ENCODE data around the gene EIF4A2. TPM values are rescaled to one million over a fixed set of nuclear protein-coding genes. Genes with fewer than 3 reads are reported as not detected.

EIF4A2 gene
- total RNA-seq, 1 donor from 2014 or later, result 468 TPM

- no peaks in the 10 kb centered on the region for H3K9me3 ChIP-seq (replicated peaks)
- peaks cover 51% of the 10 kb centered on the region for H3K27me3 ChIP-seq (ENCODE audit: low read depth)
- no peak overlapping the region for H3K27ac ChIP-seq (replicated peaks)
- DNase-seq, result no peak
- TF ChIP-seq, protein P1, sequence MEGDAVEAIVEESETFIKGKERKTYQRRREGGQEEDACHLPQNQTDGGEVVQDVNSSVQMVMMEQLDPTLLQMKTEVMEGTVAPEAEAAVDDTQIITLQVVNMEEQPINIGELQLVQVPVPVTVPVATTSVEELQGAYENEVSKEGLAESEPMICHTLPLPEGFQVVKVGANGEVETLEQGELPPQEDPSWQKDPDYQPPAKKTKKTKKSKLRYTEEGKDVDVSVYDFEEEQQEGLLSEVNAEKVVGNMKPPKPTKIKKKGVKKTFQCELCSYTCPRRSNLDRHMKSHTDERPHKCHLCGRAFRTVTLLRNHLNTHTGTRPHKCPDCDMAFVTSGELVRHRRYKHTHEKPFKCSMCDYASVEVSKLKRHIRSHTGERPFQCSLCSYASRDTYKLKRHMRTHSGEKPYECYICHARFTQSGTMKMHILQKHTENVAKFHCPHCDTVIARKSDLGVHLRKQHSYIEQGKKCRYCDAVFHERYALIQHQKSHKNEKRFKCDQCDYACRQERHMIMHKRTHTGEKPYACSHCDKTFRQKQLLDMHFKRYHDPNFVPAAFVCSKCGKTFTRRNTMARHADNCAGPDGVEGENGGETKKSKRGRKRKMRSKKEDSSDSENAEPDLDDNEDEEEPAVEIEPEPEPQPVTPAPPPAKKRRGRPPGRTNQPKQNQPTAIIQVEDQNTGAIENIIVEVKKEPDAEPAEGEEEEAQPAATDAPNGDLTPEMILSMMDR (IDR thresholded peaks at IDR 0.05; ENCODE audit: borderline replicate concordance), result no peak
- intact Hi-C loops (cut with micrococcal nuclease), result no loop called here
- peaks cover 26% of the 10 kb centered on the region for H3K4me1 ChIP-seq
- H3K4me3 ChIP-seq, result no peak overlapping the region
- no peaks in the 10 kb centered on the region for H3K36me3 ChIP-seq
These were observed 41.2 kb downstream of the EIF4A2 start for GRCh38 chr3:186824430-186825139.

- no peak overlapping the region for H3K4me3 ChIP-seq
- peaks cover 59% of the 10 kb centered on the region for H3K27me3 ChIP-seq (ENCODE audit: low read depth)
- peaks cover 26% of the 10 kb centered on the region for H3K4me1 ChIP-seq
- H3K27ac ChIP-seq (replicated peaks), result no peak overlapping the region
- H3K9me3 ChIP-seq (replicated peaks), result no peaks in the 10 kb centered on the region
- TF ChIP-seq, protein P1 (IDR thresholded peaks at IDR 0.05; ENCODE audit: borderline replicate concordance), result no peak
- DNase-seq, result no peak
- H3K36me3 ChIP-seq, result no peaks in the 10 kb centered on the region
- intact Hi-C loops (cut with micrococcal nuclease), result no loop called here
These were observed 42.0 kb downstream of the EIF4A2 start for GRCh38 chr3:186825294-186825821.

GRCh38 chr3:186825872-186826409 lies 42.6 kb downstream of the EIF4A2 start:
- TF ChIP-seq, protein P1 (IDR thresholded peaks at IDR 0.05; ENCODE audit: borderline replicate concordance), result no peak
- peak overlapping the region; percentile 87 for H3K4me3 ChIP-seq
- H3K9me3 ChIP-seq (replicated peaks), result no peaks in the 10 kb centered on the region
- peaks cover 65% of the 10 kb centered on the region for H3K27me3 ChIP-seq (ENCODE audit: low read depth)
- no peak overlapping the region for H3K27ac ChIP-seq (replicated peaks)
- no peak for DNase-seq
- no peaks in the 10 kb centered on the region for H3K36me3 ChIP-seq
- intact Hi-C loops (cut with micrococcal nuclease), result no loop called here
- peaks cover 26% of the 10 kb centered on the region for H3K4me1 ChIP-seq

DNA sequence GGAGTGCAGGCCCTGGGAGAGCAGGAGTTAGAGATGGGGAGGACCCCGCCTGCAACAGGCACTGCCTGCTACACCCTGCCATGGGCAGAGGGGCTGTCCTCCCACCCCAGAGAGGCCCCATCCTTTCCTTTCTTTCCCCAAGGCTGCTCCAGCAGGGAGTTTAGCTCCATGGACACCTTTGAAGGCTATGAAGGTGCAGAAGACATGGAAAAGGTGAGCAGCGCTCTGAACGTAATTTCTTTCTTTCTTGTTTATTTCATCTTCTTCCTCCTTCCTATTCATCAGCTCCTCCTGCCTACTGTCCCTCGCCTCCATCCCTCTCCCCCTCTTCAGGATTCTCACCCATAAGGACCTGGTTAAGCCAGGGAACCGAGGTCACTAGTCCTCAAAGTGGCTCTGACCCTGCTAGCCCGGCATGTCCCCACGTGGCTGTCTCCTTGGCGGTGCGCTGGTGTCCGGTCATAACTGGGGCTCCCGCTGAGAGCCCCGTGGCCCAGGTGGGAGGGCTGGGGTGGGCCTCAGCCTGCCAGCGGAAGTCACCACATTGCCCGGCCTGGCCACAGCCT lies 43.1 kb downstream of the EIF4A2 start:
- Histone ChIP-seq H3K4me3 (peak overlapping the region; percentile 87), H3K36me3 (no peaks in the 10 kb centered on the region), H3K4me1 (peaks cover 26% of the 10 kb centered on the region), H3K27ac (replicated peaks) (no peak overlapping the region), H3K27me3 (ENCODE audit: low read depth) (peaks cover 70% of the 10 kb centered on the region), H3K9me3 (replicated peaks) (no peaks in the 10 kb centered on the region)
- TF ChIP-seq, protein P1 (IDR thresholded peaks at IDR 0.05; ENCODE audit: borderline replicate concordance), result no peak
- intact Hi-C loops (cut with micrococcal nuclease), result no loop called here
- DNase-seq, result no peak

DNA sequence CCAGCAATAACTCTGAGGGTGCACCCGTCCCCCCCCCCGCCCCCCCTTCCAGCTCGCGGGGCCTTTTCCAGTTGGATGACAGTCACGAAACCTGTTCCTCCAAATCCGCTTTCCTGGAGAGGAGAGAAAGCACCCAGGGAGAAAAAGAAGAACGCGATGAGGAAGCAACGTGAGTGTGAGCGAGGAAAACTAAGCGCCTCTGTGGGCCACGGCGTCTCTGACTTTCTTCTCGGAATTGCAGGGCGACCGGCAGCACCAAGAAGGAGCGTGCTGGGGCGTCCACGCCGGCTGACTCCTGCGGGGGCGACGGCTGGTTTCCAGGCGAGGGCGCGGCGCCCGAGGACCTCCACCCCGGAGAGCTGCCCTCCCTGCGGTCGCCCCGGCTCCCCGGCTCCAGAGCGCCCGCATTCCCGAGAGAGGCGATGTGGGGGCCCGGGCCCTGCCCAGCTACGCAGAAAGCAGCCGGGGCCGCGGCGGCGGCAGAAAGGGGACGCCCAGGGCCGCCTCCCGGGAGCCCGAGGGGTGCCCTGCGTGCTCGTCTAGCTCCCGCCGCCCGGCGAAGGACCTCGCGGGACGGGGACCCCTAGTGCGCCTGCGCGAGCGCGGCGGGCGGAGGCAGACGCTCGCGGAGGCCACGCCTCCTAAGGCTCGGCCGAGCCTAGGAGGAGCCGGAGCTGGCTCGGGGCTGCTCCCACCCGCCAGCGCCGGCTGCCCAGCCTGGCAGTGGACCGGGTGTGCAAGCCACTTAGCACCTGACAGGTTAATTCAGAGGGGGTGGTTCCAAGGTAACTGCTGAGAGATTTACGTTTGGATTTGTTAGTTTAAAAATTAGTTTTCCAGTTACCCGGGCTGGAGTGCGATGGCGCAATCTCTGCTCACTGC lies 43.8 kb downstream of the EIF4A2 start:
- TF ChIP-seq, protein P1 (IDR thresholded peaks at IDR 0.05; ENCODE audit: borderline replicate concordance), result no peak
- peaks cover 26% of the 10 kb centered on the region for H3K4me1 ChIP-seq
- no peaks in the 10 kb centered on the region for H3K36me3 ChIP-seq
- H3K9me3 ChIP-seq (replicated peaks), result no peaks in the 10 kb centered on the region
- peak; percentile 82 for DNase-seq
- intact Hi-C loops (cut with micrococcal nuclease), result no loop called here
- H3K4me3 ChIP-seq, result peak overlapping the region; percentile 87
- peaks cover 78% of the 10 kb centered on the region for H3K27me3 ChIP-seq (ENCODE audit: low read depth)
- peak overlapping the region; percentile 61 for H3K27ac ChIP-seq (replicated peaks)

All from left ventricle myocardium inferior (tissue), 1 donor.